Forelimb muscle (tissue), 1 donor: ENCODE data around the gene DIS3L2. TPM values are rescaled to one million over a fixed set of nuclear protein-coding genes. Genes with fewer than 3 reads are reported as not detected.

Experiments
- DNase-seq: peaks from one replicate; pipeline ENCODE4 v3.0.0-alpha.2; 2013; ENCODE audit warnings: low read depth
- polyA plus RNA-seq: library from polyadenylated mRNA; unstranded; fragments of 120-200 nt; gene quantifications from one replicate; pipeline ENCODE4 v1.2.1, GENCODE V29; 2013; ENCODE audit not compliant: insufficient read length

DIS3L2 gene
- polyA plus RNA-seq, 1 donor: 21.1 TPM

- DNase-seq: no peak
These were observed 10.0 kb upstream of the DIS3L2 start for GRCh38 chr2:231951452-231952035.

- DNase-seq: no peak
These were observed 5.6 kb upstream of the DIS3L2 start for GRCh38 chr2:231955758-231956472.

DNA sequence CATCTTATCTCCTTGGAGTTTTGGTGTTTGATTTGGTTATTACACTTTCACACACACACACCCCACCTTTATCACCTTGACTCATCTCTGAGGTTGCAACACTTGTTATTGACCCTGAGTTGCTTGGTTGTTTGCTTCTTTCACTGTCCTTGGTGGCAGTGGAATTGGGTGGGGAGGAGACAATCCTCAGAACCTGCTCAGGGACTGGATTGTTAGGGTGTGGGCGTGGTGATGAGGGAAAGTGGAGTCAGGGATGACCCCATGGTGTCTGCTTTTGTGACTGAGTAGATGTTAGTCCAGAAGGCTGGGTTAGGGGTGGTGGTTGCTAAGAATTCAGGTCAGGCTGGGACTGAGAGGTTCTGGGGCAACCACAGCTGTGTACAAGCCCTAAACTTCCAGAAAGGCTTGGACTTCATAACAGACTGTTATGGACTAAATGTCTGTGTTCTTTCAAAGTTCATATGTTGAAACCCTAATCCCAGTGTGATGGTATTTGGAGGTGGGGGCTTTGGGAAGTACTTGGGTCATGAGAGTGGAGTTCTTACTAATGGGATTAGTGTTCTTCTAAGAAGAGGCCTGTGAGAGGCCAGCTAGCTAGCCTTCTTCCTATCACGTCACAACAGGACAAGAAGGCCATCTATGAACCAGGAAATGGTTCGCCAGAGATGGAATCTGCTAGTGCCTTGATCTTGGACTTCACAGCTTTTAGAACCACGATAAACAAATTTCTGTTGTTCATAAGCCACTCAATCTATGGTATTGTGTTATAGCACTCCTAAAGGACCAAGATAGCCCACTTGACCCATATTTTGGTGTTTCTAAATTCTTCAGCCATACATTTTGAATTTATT, 3.4 kb upstream of the DIS3L2 start:
- DNase-seq: no peak

- no peak for DNase-seq
These were observed 634 bp upstream of the DIS3L2 start for GRCh38 chr2:231960810-231961348.

DNA sequence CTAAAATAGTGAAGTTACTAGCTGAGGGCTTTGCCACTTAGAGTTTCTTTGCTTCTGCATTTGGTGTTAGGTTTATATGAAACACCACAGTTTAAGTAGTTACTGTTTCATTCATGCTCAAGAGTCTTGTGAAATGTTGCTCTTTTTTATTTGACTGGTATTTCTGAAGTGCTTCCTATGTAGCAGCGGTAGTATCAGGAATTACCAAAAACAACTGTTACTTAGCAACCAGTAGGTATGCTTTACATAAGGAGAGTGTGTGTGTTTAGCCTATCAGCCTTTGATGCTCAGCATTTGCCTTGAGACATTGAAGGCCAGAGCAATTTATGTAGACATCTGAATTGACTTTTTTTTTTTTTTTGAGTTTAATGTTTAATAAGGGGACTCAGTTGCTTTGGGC, 3.6 kb downstream of the DIS3L2 start:
- no peak for DNase-seq

GRCh38 chr2:231966886-231967285, 5.4 kb downstream of the DIS3L2 start:
- DNase-seq: no peak

GRCh38 chr2:231968820-231969219, 7.3 kb downstream of the DIS3L2 start:
- no peak for DNase-seq

GRCh38 chr2:231970461-231970860, 8.9 kb downstream of the DIS3L2 start:
- DNase-seq: no peak

DNA sequence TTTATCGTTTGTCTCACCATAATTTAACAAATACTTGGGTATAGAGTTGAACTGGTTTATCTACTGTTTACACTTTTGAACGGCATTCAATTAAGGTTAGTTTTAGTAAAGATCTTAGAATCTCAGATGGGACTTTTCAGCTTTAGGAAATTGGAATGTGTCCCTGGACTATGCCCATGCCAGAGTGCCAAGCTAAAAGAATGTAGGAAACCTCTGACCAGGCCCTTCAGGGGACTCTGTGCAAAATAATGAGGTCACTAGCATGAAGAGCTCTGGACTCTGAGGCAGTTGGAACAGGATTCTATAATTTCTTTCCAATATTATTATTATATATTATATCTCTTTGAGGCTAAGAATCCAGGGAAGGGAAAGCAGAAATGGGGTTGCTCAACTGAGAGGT, 13.5 kb downstream of the DIS3L2 start:
- no peak for DNase-seq

DNA sequence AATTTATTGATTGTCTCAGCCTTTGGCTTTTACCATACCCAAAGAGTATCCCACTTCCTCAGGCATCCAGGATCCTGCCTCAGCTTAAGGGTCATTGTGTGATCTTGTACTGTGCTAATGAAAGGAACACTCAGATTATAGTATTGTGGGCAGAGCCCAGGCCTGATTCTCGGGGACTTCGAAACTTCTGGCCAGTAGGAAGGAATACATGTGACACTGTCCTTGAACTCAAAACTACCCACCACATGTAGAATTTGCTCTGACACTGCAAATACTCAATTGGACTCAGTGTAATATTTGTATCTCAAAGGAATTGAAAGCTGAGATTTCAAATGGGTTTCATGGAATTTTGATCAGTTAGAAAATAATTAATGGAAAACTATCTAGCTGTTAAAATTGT, 15.9 kb downstream of the DIS3L2 start:
- DNase-seq: no peak

GRCh38 chr2:231984992-231985391, 23.5 kb downstream of the DIS3L2 start:
- no peak for DNase-seq

- no peak for DNase-seq
These were observed 24.3 kb downstream of the DIS3L2 start for GRCh38 chr2:231985823-231986261.

- peak; percentile 34 for DNase-seq
These were observed 25.7 kb downstream of the DIS3L2 start for GRCh38 chr2:231987124-231987727.

DNA sequence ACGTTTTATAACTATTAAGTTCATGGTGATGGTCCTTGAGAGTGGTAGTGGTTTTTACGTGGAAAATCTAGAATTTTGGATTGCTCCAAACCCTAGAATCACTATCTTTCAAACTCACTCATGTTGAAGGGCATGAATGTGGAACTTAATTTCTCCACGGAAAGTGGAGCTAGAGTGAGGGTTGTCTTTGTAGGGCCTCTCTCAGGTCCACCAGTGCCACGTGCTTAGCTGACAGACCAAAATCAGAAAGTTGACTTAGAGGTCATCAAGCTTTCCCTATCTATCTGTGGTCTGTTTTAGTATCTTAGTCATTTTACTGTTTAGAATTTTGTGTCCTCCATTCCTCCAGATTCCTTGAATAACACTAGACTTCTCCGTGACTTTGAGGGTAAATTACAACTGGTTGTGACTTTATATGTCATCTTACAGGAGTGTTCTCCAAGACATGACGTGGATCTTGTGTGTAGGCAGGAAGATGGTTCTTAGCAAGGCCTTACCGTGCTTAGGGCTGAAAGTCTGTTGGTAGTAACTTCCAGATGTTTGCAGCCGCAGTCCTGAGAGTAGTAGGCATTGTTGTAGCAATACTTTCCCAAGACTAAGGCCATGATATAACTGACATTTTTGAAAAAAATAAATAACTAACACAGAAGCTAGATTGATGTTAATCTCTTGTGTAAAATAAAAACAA, 26.8 kb downstream of the DIS3L2 start:
- no peak for DNase-seq

DNA sequence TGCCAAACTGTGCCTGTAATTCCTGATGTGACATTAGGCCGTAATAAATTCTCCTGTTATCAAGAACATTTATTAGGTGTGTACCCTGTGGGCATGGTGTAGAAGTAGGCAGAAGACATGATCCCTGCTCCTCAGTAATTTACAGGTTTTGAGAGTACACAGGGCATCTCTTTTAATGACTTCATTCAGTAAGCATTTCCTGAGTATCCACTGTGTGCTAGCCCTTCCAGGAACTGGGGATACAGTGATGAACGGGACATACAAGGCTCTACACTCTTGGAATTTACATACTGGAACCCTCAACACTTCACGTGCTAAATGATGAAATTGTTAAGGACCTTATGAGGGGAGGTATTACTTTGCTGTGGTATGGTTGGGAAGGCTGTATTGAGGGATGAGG, 30.2 kb downstream of the DIS3L2 start:
- DNase-seq: no peak

DNA sequence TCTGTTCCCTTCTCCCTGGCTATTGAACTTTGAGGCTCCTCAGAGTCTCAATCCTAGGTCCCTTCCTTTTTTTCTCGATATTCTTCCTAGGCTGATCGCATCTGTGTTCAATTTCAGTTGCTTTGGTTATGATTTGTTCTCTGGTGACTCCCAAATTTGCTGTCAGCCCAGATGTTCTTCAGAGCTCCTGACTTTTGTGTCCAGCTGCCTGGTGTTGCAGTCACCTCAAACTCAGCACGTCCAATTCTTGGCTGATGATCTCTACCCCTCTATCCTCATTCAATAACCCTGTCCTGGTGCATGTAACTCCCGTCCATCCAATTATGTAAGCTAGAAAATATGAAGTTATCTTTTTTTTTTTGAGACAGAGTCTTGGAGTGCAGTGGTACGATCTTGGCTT, 31.4 kb downstream of the DIS3L2 start:
- no peak for DNase-seq

- DNase-seq: no peak
These were observed 35.5 kb downstream of the DIS3L2 start for GRCh38 chr2:231996797-231997540.

GRCh38 chr2:231998046-231998445, 36.5 kb downstream of the DIS3L2 start:
- no peak for DNase-seq

DNA sequence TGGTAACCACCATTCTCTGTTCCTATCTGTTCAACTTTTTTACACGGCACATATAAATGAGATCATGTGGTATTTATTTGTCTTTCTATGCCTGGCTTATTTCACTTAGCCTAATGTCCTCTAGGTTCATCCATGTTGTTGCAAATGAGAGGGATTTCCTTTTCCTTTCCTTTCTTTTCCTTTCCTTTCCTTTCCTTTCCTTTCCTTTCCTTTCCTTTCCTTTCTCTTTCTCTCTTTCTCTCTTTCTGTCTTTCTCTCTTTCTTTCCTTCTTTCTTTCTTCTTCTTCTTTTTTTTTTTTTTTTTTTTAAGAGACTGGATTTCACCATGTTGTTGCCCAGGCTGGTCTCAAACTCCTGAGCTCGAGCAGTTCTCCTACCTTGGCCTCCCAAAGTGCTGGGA, 38.9 kb downstream of the DIS3L2 start:
- no peak for DNase-seq

GRCh38 chr2:232001073-232001472, 39.6 kb downstream of the DIS3L2 start:
- no peak for DNase-seq

- DNase-seq: no peak
These were observed 44.7 kb downstream of the DIS3L2 start for GRCh38 chr2:232006253-232006652.
